Caki2 (cell line): Measurements from ENCODE around the gene TNFRSF25. TPM values are rescaled to one million over a fixed set of nuclear protein-coding genes. Genes with fewer than 3 reads are reported as not detected.
"Not testable (repeated sequence)": the region's sequence is repeated elsewhere in the genome, so short reads cannot be mapped to it uniquely, and the experiment has no call there.

Experiments used
- DNase-seq: peaks from one replicate; pipeline ENCODE4 v3.0.0-alpha.2; 2015; ENCODE audit warnings: low read depth
- in situ Hi-C: cut with HindIII; loops from 2 replicates; pipeline ENCODE4 v1.10.0; 2016; ENCODE audit warnings: low sequenced_read_pairs, low pct_unique_long_range_greater_than_20kb, mixed read lengths
- total RNA-seq: library from RNA; depleted of rRNA; stranded (reverse); fragments of >200 nt; shearing (Covaris generic); gene quantifications from 2 replicates; pipeline ENCODE4 v1.2.3, GENCODE V29; 2014; ENCODE audit warnings: low replicate concordance

Gene TNFRSF25
- total RNA-seq, 1 experiment from 2014 or later = 4.3 TPM

- in situ Hi-C loops = no loop called here
- no peak for DNase-seq
Observed at GRCh38 chr1:6503884-6504602, 38.1 kb upstream of the TNFRSF25 start.

GRCh38 chr1:6502000-6502891 is 36.3 kb upstream of the TNFRSF25 start:
- in situ Hi-C loops = no loop called here

GRCh38 chr1:6501279-6501813 is 35.4 kb upstream of the TNFRSF25 start:
- in situ Hi-C loops = no loop called here

More at GRCh38 chr1:6502000-6502891, 36.3 kb upstream of the TNFRSF25 start:
- no peak for DNase-seq

GRCh38 chr1:6500544-6501278 is 34.7 kb upstream of the TNFRSF25 start:
- in situ Hi-C loops = no loop called here
- DNase-seq = no peak

More at GRCh38 chr1:6501279-6501813, 35.4 kb upstream of the TNFRSF25 start:
- no peak for DNase-seq

GRCh38 chr1:6499296-6499695 is 33.3 kb upstream of the TNFRSF25 start:
- in situ Hi-C loops = no loop called here
- DNase-seq = no peak

- in situ Hi-C loops = no loop called here
- no peak for DNase-seq
Observed at GRCh38 chr1:6498576-6499111, 32.7 kb upstream of the TNFRSF25 start.

- DNase-seq = no peak
- in situ Hi-C loops = no loop called here
Observed at GRCh38 chr1:6497867-6498575, 32.0 kb upstream of the TNFRSF25 start.

GRCh38 chr1:6497215-6497866 is 31.4 kb upstream of the TNFRSF25 start:
- DNase-seq = peak; percentile 70
- in situ Hi-C loops = no loop called here

- DNase-seq = no peak
- in situ Hi-C loops = no loop called here
Observed at GRCh38 chr1:6496890-6497214, 30.9 kb upstream of the TNFRSF25 start.

- DNase-seq = no peak
- in situ Hi-C loops = no loop called here
Observed at GRCh38 chr1:6496365-6496721, 30.4 kb upstream of the TNFRSF25 start.

- DNase-seq = no peak
- in situ Hi-C loops = no loop called here
Observed at GRCh38 chr1:6495540-6496364, 29.8 kb upstream of the TNFRSF25 start.

GRCh38 chr1:6495041-6495441 is 29.1 kb upstream of the TNFRSF25 start:
- no peak for DNase-seq
- in situ Hi-C loops = no loop called here

GRCh38 chr1:6494627-6495026 is 28.7 kb upstream of the TNFRSF25 start:
- DNase-seq = no peak
- in situ Hi-C loops = no loop called here

- in situ Hi-C loops = not testable (repeated sequence)
Observed at GRCh38 chr1:6493834-6494223, 27.9 kb upstream of the TNFRSF25 start.

GRCh38 chr1:6491966-6492365 is 26.0 kb upstream of the TNFRSF25 start:
- in situ Hi-C loops = no loop called here
- DNase-seq = no peak

More at GRCh38 chr1:6493834-6494223, 27.9 kb upstream of the TNFRSF25 start:
- not testable (repeated sequence) for DNase-seq

- peak; percentile 85 for DNase-seq
- in situ Hi-C loops = no loop called here
Observed at GRCh38 chr1:6491480-6491962, 25.5 kb upstream of the TNFRSF25 start, which contains the start of gene PLEKHG5. PLEKHG5 (minus strand) TSS chr1:6491667; CDS start chr1:6477571, 14,096 bp downstream.
